HCT116 (cell line): ENCODE results near the gene NCMAP. TPM values are rescaled to one million over a fixed set of nuclear protein-coding genes. Genes with fewer than 3 reads are reported as not detected.

ENCODE experiments used
- ATAC-seq: fragments of 200-7000 bp; cut with Tn5 transposase; 2 replicates; pipeline ENCODE4 v1.9.1; 2020; ENCODE audit warnings: mild to moderate bottlenecking, moderate library complexity
- BruUV-seq: library from RNA; stranded (reverse); fragments of 400-500 nt; replicated peaks from 2 replicates; lab custom pipeline; 2021; lab: Mats Ljungman, UMichigan
- CTCF ChIA-PET: fragments of 300-600 bp; sonication (Branson Sonifier 250); formaldehyde crosslinking; loops from one replicate; lab custom pipeline; 2021; ENCODE audit warnings: antibody characterized with exemption; lab: Charles Lee
- POLR2A ChIA-PET: fragments of 300-600, 350-600 bp; sonication (Branson Sonifier 250); formaldehyde crosslinking; loops from one replicate; lab custom pipeline; 2021; ENCODE audit warnings: antibody characterized with exemption; lab: Charles Lee
- RAD21 ChIA-PET, 2 experiments: fragments of 300-600 bp; sonication (Branson Sonifier 250); formaldehyde crosslinking; loops; one replicate each; lab custom pipeline; 2023; ENCODE audit warnings: low total read pairs in 2 of 2; ENCODE audit not compliant: uncharacterized antibody in 2 of 2, unreplicated experiment in 2 of 2, low non-redundant PET in 1 of 2; lab: Charles Lee
- DNase-seq: peaks from one replicate; pipeline ENCODE4 v3.0.0-alpha.2; 2010; ENCODE audit warnings: low read depth, low spot score
- H2AFZ ChIP-seq: fragments of 200-600 bp; shearing (Covaris generic), sonication (generic); 2 replicates; pipeline ENCODE4 v1.6.1; 2017; ENCODE audit warnings: low read depth, mixed run types, mixed read lengths, antibody characterized with exemption, low read length; ENCODE audit not compliant: poor library complexity, severe bottlenecking
- H3K27ac ChIP-seq: 2 replicates; pipeline ENCODE4 v1.5.1; 2012; ENCODE audit warnings: low read depth, low read length
- H3K27me3 ChIP-seq: fragments of 200-600 bp; sonication (generic); 2 replicates; pipeline ENCODE4 v1.6.1; 2016; ENCODE audit warnings: mixed run types, low read length, mixed read lengths; ENCODE audit not compliant: insufficient read depth
- H3K36me3 ChIP-seq, 2 experiments: fragments of 200-500 bp in 1 of 2; fragments of 200-600 bp in 1 of 2; sonication (Bioruptor generic) in 1 of 2; sonication (generic) in 1 of 2; 2 replicates each; pipeline versions ENCODE4 v1.5.1 to v1.6.1; 2014 to 2016; ENCODE audit warnings: low read length in 2 of 2, inconsistent platforms in 1 of 2, mixed read lengths in 1 of 2, mixed run types in 1 of 2; ENCODE audit not compliant: insufficient read depth in 2 of 2, control insufficient read depth in 1 of 2
- H3K4me1 ChIP-seq, 2 experiments: fragments of 200-600 bp in 1 of 2; sonication (generic) in 1 of 2; 2 replicates each; pipeline versions ENCODE4 v1.5.1 to v1.6.1; 2012 to 2017; ENCODE audit warnings: low read length in 2 of 2, inconsistent platforms in 1 of 2, mild to moderate bottlenecking in 1 of 2, mixed read lengths in 1 of 2, mixed run types in 1 of 2, moderate library complexity in 1 of 2; ENCODE audit not compliant: insufficient read depth in 2 of 2, control insufficient read depth in 1 of 2
- H3K4me2 ChIP-seq: fragments of 200-600 bp; sonication (generic); 2 replicates; pipeline ENCODE4 v1.6.1; 2017; ENCODE audit warnings: mixed run types, low read length, mixed read lengths
- H3K4me3 ChIP-seq, 2 experiments: fragments of 200-600 bp in 1 of 2; sonication (generic) in 1 of 2; replicated peaks in 1 of 2; 2 replicates each; pipeline ENCODE4 v1.5.1; 2011 to 2016; ENCODE audit warnings: low read length in 2 of 2, control low read depth in 1 of 2, low read depth in 1 of 2, mild to moderate bottlenecking in 1 of 2, mixed read lengths in 1 of 2, mixed run types in 1 of 2
- H3K79me2 ChIP-seq: fragments of 200-600 bp; sonication (generic); 2 replicates; pipeline ENCODE4 v1.6.1; 2017; ENCODE audit warnings: mild to moderate bottlenecking, mixed run types, low read length, moderate library complexity, mixed read lengths; ENCODE audit not compliant: insufficient read depth
- H3K9ac ChIP-seq: fragments of 200-600 bp; sonication (generic); 2 replicates; pipeline ENCODE4 v1.6.1; 2016; ENCODE audit warnings: low read length, mixed read lengths
- H3K9me2 ChIP-seq: fragments of 200-600 bp; sonication (generic), shearing (Covaris generic); 2 replicates; pipeline ENCODE4 v1.6.1; 2017; ENCODE audit warnings: mixed run types, mild to moderate bottlenecking, moderate library complexity; ENCODE audit not compliant: insufficient read depth
- H3K9me3 ChIP-seq, 2 experiments: fragments of 200-500 bp in 1 of 2; fragments of 200-600 bp in 1 of 2; sonication (Bioruptor generic) in 1 of 2; sonication (generic) in 1 of 2; 2 replicates each; pipeline ENCODE4 v1.6.1; 2014 to 2017; ENCODE audit warnings: low read length in 2 of 2, mixed read lengths in 2 of 2, inconsistent platforms in 1 of 2, low read depth in 1 of 2, mild to moderate bottlenecking in 1 of 2, mixed run types in 1 of 2, moderate library complexity in 1 of 2; ENCODE audit not compliant: control insufficient read depth in 1 of 2, insufficient read depth in 1 of 2
- H4K20me1 ChIP-seq: fragments of 200-600 bp; sonication (generic), shearing (Covaris generic); 2 replicates; pipeline ENCODE4 v1.6.1; 2017; ENCODE audit warnings: mixed run types, mild to moderate bottlenecking, moderate library complexity; ENCODE audit not compliant: insufficient read depth
- CBX3 ChIP-seq: IDR thresholded peaks from 2 replicates; pipeline ENCODE4 v1.6.1; 2012; ENCODE audit warnings: low read depth
- EZH2 ChIP-seq: fragments of 200-600 bp; sonication (generic); IDR thresholded peaks from 2 replicates; pipeline ENCODE4 v1.6.1; 2017; ENCODE audit warnings: antibody characterized with exemption, mixed run types
- EZH2phosphoT487 ChIP-seq: fragments of 200-600 bp; IDR thresholded peaks from 2 replicates; pipeline ENCODE4 v1.6.1; 2018; ENCODE audit warnings: antibody characterized with exemption, borderline replicate concordance
- JUND ChIP-seq: IDR thresholded peaks from 2 replicates; pipeline ENCODE4 v1.6.1; 2012
- POLR2A ChIP-seq: IDR thresholded peaks from 2 replicates; pipeline ENCODE4 v1.7.0; 2011; ENCODE audit warnings: borderline replicate concordance; ENCODE audit not compliant: insufficient read depth, insufficient read length; ENCODE audit errors: extremely low read depth
- POLR2AphosphoS5 ChIP-seq: IDR thresholded peaks from 2 replicates; pipeline ENCODE4 v1.6.1; 2011; ENCODE audit warnings: mild to moderate bottlenecking, low read depth, low read length, moderate library complexity
- RAD21 ChIP-seq: IDR thresholded peaks from 2 replicates; pipeline ENCODE4 v1.6.1; 2012; ENCODE audit warnings: low read depth, mild to moderate bottlenecking
- REST ChIP-seq: IDR thresholded peaks from 2 replicates; pipeline ENCODE4 v1.6.1; 2012; ENCODE audit warnings: low read depth
- SIN3A ChIP-seq: IDR thresholded peaks from 2 replicates; pipeline ENCODE4 v1.6.1; 2012; ENCODE audit warnings: low read depth
- SP1 ChIP-seq: IDR thresholded peaks from 2 replicates; pipeline ENCODE4 v1.6.1; 2012; ENCODE audit warnings: low read depth
- SRF ChIP-seq: IDR thresholded peaks from 2 replicates; pipeline ENCODE4 v1.6.1; 2012; ENCODE audit warnings: low read depth
- TCF7L2 ChIP-seq: IDR thresholded peaks from 2 replicates; pipeline ENCODE4 v1.7.0; 2011; ENCODE audit warnings: borderline replicate concordance, inconsistent platforms; ENCODE audit not compliant: insufficient read depth, insufficient read length; ENCODE audit errors: extremely low read depth
- YY1 ChIP-seq: IDR thresholded peaks from 2 replicates; pipeline ENCODE4 v1.6.1; 2011; ENCODE audit warnings: low read length, low read depth, moderate library complexity, mild to moderate bottlenecking; ENCODE audit not compliant: insufficient replicate concordance; ENCODE audit errors: extremely low read depth
- ZFX ChIP-seq: fragments of 450-650 bp; IDR thresholded peaks from 2 replicates; pipeline ENCODE4 v1.6.1; 2017
- ZNF274 ChIP-seq: fragments of 200-500 bp; sonication (Bioruptor generic); IDR thresholded peaks from 2 replicates; pipeline ENCODE4 v1.6.1; 2014; ENCODE audit warnings: mild to moderate bottlenecking, low read depth, low read length, inconsistent platforms
- intact Hi-C: fragments of 100-400 bp; cut with micrococcal nuclease; formaldehyde crosslinking; loops from 2 replicates; pipeline ENCODE4 v1.10.0; 2022
- total RNA-seq: library from RNA; stranded (reverse); gene quantifications from one replicate; pipeline ENCODE4 v1.2.1, GENCODE V29; 2021; ENCODE audit not compliant: unreplicated experiment
- TF ChIP-seq, protein P1 (sequence below): IDR thresholded peaks from 2 replicates; pipeline ENCODE4 v1.6.1; 2012

NCMAP gene
- total RNA-seq, 1 experiment from 2014 or later = 0.84 TPM

DNA sequence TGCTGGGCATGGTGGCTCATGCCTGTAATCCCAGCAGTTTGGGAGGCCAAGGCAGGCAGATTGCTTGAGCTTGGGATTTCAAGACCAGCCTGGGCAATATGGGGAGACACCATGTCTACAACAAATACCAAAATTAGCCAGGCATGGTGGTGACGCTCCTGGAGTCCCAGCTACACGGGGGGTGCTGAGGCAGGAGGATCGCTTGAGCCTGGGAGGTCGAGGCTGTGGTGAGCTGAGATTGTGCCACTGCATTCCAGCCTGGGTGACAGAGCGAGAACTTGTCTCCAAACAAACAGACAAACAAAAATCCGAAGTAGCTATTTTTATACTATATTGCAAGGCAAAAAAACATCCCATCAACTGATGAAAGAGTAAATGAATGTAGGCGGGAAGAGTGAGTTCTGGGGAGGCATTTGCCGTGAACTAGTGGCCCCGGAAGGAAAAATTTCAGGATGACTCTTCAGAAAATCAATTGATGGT is 40.6 kb downstream of the NCMAP start (continued):
- TF ChIP-seq REST (no peak), POLR2A (no peak), EZH2 (no peak), YY1 (no peak), EZH2phosphoT487 (no peak), CBX3 (no peak)

DNA sequence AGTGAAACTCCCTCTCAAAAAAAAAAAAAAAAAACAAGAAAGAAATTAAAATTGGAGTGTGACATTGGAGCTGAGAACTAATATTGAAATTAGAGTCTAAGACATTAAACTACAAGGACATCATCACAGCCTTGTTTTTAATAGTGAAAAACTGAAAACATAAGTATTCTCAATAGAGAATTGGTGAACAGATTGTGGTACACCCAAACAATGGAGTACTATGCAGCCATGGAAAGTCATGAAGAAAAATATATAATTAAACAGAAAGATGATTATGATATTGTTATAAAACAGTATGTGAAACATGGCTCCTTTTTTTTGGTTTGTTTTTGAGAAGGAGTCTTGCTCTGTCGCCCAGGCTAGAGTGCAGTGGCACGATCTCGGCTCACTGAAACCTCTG is 43.4 kb downstream of the NCMAP start:
- ChIA-PET POLR2A (no interaction called here), CTCF (interaction anchor here (0.6 to 1.2 kb wide), 4 partner anchors 12 to 328 kb away, joined by 3 to 4 read pairs (median 3); no protein-coding TSS in a partner anchor), RAD21 (no interaction called here)
- TF ChIP-seq SIN3A (no peak), TCF7L2 (no peak), SRF (no peak), YY1 (no peak), POLR2AphosphoS5 (no peak), EZH2 (no peak), ZNF274 (no peak), CBX3 (no peak), POLR2A (no peak), SP1 (no peak), ZFX (no peak), RAD21 (no peak), JUND (no peak), EZH2phosphoT487 (no peak)
- TF ChIP-seq, protein P1, sequence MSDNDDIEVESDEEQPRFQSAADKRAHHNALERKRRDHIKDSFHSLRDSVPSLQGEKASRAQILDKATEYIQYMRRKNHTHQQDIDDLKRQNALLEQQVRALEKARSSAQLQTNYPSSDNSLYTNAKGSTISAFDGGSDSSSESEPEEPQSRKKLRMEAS = no peak
- H3K4me1 ChIP-seq = peaks cover 0 to 2% of the 10 kb centered on the region in 2 experiments; a peak in 1 of 4 replicates
- H3K27me3 ChIP-seq = no peaks in the 10 kb centered on the region
- no peaks in the 10 kb centered on the region for H4K20me1 ChIP-seq
- no peaks in the 10 kb centered on the region for H3K79me2 ChIP-seq
- no peak for ATAC-seq
- H3K9ac ChIP-seq = no peak overlapping the region
- no TSS peak for BruUV-seq
- H3K4me3 ChIP-seq = no peak overlapping the region
- no peak overlapping the region for H3K27ac ChIP-seq
- intact Hi-C loops = no loop called here
- DNase-seq = no peak
- H3K9me2 ChIP-seq = no peaks in the 10 kb centered on the region
- no peak overlapping the region for H2AFZ ChIP-seq
- H3K9me3 ChIP-seq = no peaks in the 10 kb centered on the region
- no peaks in the 10 kb centered on the region for H3K36me3 ChIP-seq
- no peak overlapping the region for H3K4me2 ChIP-seq
